ENCODE data around the gene SH3RF1. TPM values are rescaled to one million over a fixed set of nuclear protein-coding genes. Genes with fewer than 3 reads are reported as not detected.

SH3RF1 gene
- total RNA-seq, 1 donor from 2014 or later: 13.6 TPM

DNA sequence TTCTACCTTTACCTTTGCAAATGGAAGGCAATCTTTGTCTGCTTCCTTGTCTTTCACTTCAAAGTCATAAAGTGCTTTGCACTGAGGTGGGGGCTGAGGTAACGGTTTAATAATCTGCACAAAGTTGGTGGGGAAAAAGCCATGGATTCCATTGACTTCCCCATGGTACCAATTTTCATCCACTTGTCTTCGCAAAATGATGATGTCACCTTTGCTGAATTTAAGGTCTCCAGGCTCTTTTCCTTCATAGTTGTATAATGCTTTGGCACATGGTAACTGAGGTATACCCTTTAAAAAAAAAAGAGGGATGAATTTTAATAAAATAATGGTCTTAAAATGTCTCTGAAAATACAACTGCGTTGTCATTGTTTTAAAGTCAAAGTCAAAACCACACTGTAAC, 114.4 kb downstream of the SH3RF1 start:
- H3K9me3 ChIP-seq (ENCODE audit: control insufficient read depth in 3 of 3, low read length in 3 of 3): no peaks in the 10 kb centered on the region
- H3K4me1 ChIP-seq (ENCODE audit: control insufficient read depth in 3 of 3, insufficient read depth in 3 of 3, low read length in 3 of 3): peaks cover 0 to 5% (median 4%) of the 10 kb centered on the region in 3 donors
- no peak overlapping the region for H3K27ac ChIP-seq (ENCODE audit: low read depth, low read length)
- H3K27me3 ChIP-seq (ENCODE audit: control insufficient read depth in 3 of 3, insufficient read depth in 3 of 3, low read length in 3 of 3): no peaks in the 10 kb centered on the region
- H3K4me3 ChIP-seq (ENCODE audit: low read length in 3 of 3): no peak overlapping the region
- H3K9ac ChIP-seq (ENCODE audit: low read depth in 1 of 3, low read length in 3 of 3): no peak overlapping the region
- H3K36me3 ChIP-seq (ENCODE audit: control insufficient read depth in 3 of 3, insufficient read depth in 3 of 3, low read length in 3 of 3): peaks cover 0 to 2% (median 0%) of the 10 kb centered on the region in 3 donors

DNA sequence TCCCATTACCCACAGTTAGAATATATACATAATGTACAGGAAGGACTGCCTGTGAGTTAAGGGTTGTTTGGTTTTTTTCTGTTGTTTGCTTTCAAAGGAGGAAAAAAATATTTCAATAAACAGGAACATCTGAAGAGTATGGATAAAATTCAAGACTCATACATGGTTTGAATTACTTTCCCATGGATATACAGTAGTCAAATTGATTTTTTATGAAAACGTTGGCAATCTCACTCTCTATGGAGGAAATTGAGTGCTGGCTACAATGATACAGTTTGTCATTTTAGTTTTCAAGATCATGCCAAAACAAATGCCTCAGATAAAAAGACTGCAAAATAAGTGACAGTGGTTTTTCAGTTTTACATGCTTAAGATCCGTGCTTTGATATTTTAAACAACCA, 116.6 kb downstream of the SH3RF1 start:
- no peak overlapping the region for H3K27ac ChIP-seq (ENCODE audit: low read depth, low read length)
- no peaks in the 10 kb centered on the region for H3K4me1 ChIP-seq (ENCODE audit: control insufficient read depth in 3 of 3, insufficient read depth in 3 of 3, low read length in 3 of 3)
- no peaks in the 10 kb centered on the region for H3K27me3 ChIP-seq (ENCODE audit: control insufficient read depth in 3 of 3, insufficient read depth in 3 of 3, low read length in 3 of 3)
- no peak overlapping the region for H3K9ac ChIP-seq (ENCODE audit: low read depth in 1 of 3, low read length in 3 of 3)
- H3K4me3 ChIP-seq (ENCODE audit: low read length in 3 of 3): no peak overlapping the region
- H3K36me3 ChIP-seq (ENCODE audit: control insufficient read depth in 3 of 3, insufficient read depth in 3 of 3, low read length in 3 of 3): peaks cover 0 to 2% (median 2%) of the 10 kb centered on the region in 3 donors
- no peaks in the 10 kb centered on the region for H3K9me3 ChIP-seq (ENCODE audit: control insufficient read depth in 3 of 3, low read length in 3 of 3)

DNA sequence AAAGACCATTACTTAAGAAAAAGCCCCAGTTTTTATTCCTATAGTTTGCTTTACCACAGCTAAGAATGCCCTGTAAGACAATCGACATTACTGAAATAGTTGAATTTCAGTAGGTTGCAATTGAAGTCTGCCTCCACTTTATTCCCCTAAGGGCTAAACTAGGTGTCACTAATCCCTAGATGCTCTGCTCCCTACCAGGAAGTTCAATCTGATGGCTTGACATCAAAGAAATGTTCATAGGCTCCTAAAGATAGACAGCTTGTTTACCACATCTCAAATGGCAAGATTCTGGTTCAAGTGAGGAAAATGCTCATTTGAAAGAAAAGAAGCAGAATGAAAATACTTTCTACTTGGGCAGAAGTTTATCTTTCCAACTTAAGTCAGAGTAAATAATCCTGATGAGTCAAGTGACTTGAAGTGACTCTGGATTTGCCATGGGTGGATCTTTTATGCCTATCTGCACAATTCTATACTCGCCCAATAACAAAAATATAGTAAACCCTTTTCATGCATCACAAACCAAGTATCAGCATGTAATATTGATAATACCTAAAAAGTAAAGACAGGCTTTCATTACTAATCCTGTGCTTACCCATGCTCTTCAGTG, 117.2 kb downstream of the SH3RF1 start:
- H3K9ac ChIP-seq (ENCODE audit: low read depth in 1 of 3, low read length in 3 of 3): no peak overlapping the region
- H3K27me3 ChIP-seq (ENCODE audit: control insufficient read depth in 3 of 3, insufficient read depth in 3 of 3, low read length in 3 of 3): no peaks in the 10 kb centered on the region
- H3K4me3 ChIP-seq (ENCODE audit: low read length in 3 of 3): no peak overlapping the region
- H3K27ac ChIP-seq (ENCODE audit: low read depth, low read length): no peak overlapping the region
- no peaks in the 10 kb centered on the region for H3K9me3 ChIP-seq (ENCODE audit: control insufficient read depth in 3 of 3, low read length in 3 of 3)
- peaks cover 0 to 2% (median 2%) of the 10 kb centered on the region in 3 donors for H3K36me3 ChIP-seq (ENCODE audit: control insufficient read depth in 3 of 3, insufficient read depth in 3 of 3, low read length in 3 of 3)
- no peaks in the 10 kb centered on the region for H3K4me1 ChIP-seq (ENCODE audit: control insufficient read depth in 3 of 3, insufficient read depth in 3 of 3, low read length in 3 of 3)

DNA sequence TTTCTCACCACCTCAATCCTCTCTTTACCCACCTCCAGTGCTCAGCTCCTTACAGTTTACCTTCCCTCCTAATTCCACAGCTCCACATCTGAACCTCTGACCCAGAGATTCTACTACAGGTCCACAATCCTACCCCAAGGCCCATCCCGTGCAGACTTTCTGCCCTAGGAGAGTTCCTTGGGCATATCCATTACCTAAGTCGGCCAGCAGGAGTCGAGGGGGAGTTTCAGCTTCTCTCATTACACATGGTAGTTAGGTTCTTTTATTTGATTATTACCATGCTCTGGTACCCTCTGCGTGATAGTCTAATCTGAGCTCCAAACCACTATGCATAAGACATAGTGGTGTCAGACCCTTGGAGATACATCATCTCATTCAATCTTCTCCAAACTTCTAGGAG, 117.9 kb downstream of the SH3RF1 start:
- Histone ChIP-seq H3K4me3 (ENCODE audit: low read length in 3 of 3) (no peak overlapping the region), H3K27me3 (ENCODE audit: control insufficient read depth in 3 of 3, insufficient read depth in 3 of 3, low read length in 3 of 3) (no peaks in the 10 kb centered on the region), H3K9me3 (ENCODE audit: control insufficient read depth in 3 of 3, low read length in 3 of 3) (no peaks in the 10 kb centered on the region), H3K27ac (ENCODE audit: low read depth, low read length) (no peak overlapping the region), H3K36me3 (ENCODE audit: control insufficient read depth in 3 of 3, insufficient read depth in 3 of 3, low read length in 3 of 3) (peaks cover 0 to 2% (median 2%) of the 10 kb centered on the region in 3 donors), H3K9ac (ENCODE audit: low read depth in 1 of 3, low read length in 3 of 3) (no peak overlapping the region), H3K4me1 (ENCODE audit: control insufficient read depth in 3 of 3, insufficient read depth in 3 of 3, low read length in 3 of 3) (no peaks in the 10 kb centered on the region)

DNA sequence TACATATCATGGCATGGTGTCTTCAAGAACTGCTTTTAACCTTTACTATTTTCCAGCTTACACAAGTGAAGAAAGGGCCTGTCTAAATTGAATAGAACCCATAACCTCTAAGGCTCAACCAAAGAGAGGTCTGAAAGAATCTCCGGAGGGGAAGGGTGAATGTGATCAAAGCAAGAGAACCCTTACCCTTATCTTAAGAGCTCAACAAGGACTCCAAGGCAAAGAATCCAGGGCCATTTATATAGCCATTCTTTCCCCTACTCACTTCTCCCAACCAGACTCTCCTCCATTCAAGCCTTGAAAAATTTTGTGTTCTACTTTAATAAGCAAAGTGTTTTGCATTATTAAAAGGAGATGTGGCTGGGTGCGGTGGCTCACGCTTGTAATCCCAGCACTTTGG, 118.7 kb downstream of the SH3RF1 start:
- Histone ChIP-seq H3K27me3 (ENCODE audit: control insufficient read depth in 3 of 3, insufficient read depth in 3 of 3, low read length in 3 of 3) (no peaks in the 10 kb centered on the region), H3K4me3 (ENCODE audit: low read length in 3 of 3) (no peak overlapping the region), H3K36me3 (ENCODE audit: control insufficient read depth in 3 of 3, insufficient read depth in 3 of 3, low read length in 3 of 3) (peaks cover 0 to 2% (median 2%) of the 10 kb centered on the region in 3 donors), H3K27ac (ENCODE audit: low read depth, low read length) (no peak overlapping the region), H3K9ac (ENCODE audit: low read depth in 1 of 3, low read length in 3 of 3) (no peak overlapping the region), H3K4me1 (ENCODE audit: control insufficient read depth in 3 of 3, insufficient read depth in 3 of 3, low read length in 3 of 3) (no peaks in the 10 kb centered on the region), H3K9me3 (ENCODE audit: control insufficient read depth in 3 of 3, low read length in 3 of 3) (no peaks in the 10 kb centered on the region)

DNA sequence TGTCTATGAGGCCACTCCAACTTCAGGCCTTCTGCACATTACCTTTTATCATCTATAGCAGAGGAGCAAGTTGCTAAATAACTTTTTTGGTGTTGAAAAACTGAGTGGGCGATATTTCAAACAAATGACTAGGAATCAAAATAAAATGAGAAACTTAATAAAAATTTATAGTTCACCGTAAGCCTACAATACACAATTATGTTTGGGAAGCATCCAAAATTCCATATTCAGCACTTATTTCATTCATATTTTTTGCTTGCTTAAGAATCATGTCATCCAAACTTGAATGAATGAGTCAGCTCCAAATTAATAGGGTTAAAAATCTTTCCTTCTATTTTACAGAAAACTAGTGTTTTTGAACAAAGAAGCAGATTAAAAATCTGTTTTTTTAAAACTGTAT, 119.1 kb downstream of the SH3RF1 start:
- H3K4me1 ChIP-seq (ENCODE audit: control insufficient read depth in 3 of 3, insufficient read depth in 3 of 3, low read length in 3 of 3): no peaks in the 10 kb centered on the region
- no peaks in the 10 kb centered on the region for H3K27me3 ChIP-seq (ENCODE audit: control insufficient read depth in 3 of 3, insufficient read depth in 3 of 3, low read length in 3 of 3)
- H3K9ac ChIP-seq (ENCODE audit: low read depth in 1 of 3, low read length in 3 of 3): no peak overlapping the region
- H3K4me3 ChIP-seq (ENCODE audit: low read length in 3 of 3): no peak overlapping the region
- H3K27ac ChIP-seq (ENCODE audit: low read depth, low read length): no peak overlapping the region
- H3K36me3 ChIP-seq (ENCODE audit: control insufficient read depth in 3 of 3, insufficient read depth in 3 of 3, low read length in 3 of 3): peaks cover 0 to 2% (median 2%) of the 10 kb centered on the region in 3 donors
- no peaks in the 10 kb centered on the region for H3K9me3 ChIP-seq (ENCODE audit: control insufficient read depth in 3 of 3, low read length in 3 of 3)

DNA sequence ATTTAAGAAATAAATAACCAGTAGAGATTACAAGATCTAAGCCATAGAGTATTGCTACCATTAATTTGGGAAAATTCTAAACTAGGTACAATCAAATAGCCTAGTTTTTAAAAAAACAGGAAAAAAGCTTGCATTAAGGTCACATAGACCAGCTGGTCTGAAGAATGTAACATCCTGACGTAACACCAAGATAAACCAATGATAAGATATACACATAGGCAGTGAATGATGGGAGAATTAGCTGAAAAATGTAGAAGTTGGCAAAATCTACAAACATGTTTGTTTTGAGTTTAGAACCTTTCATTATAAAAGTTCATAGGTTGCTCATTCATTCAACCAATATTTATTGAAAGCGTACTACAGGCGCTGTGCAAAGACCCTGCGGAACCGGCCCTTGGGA, 120.0 kb downstream of the SH3RF1 start:
- Histone ChIP-seq H3K27ac (ENCODE audit: low read depth, low read length) (no peak overlapping the region), H3K9me3 (ENCODE audit: control insufficient read depth in 3 of 3, low read length in 3 of 3) (no peaks in the 10 kb centered on the region), H3K9ac (ENCODE audit: low read depth in 1 of 3, low read length in 3 of 3) (no peak overlapping the region), H3K36me3 (ENCODE audit: control insufficient read depth in 3 of 3, insufficient read depth in 3 of 3, low read length in 3 of 3) (peaks cover 0 to 2% (median 2%) of the 10 kb centered on the region in 3 donors), H3K4me3 (ENCODE audit: low read length in 3 of 3) (no peak overlapping the region), H3K27me3 (ENCODE audit: control insufficient read depth in 3 of 3, insufficient read depth in 3 of 3, low read length in 3 of 3) (no peaks in the 10 kb centered on the region), H3K4me1 (ENCODE audit: control insufficient read depth in 3 of 3, insufficient read depth in 3 of 3, low read length in 3 of 3) (no peaks in the 10 kb centered on the region)

DNA sequence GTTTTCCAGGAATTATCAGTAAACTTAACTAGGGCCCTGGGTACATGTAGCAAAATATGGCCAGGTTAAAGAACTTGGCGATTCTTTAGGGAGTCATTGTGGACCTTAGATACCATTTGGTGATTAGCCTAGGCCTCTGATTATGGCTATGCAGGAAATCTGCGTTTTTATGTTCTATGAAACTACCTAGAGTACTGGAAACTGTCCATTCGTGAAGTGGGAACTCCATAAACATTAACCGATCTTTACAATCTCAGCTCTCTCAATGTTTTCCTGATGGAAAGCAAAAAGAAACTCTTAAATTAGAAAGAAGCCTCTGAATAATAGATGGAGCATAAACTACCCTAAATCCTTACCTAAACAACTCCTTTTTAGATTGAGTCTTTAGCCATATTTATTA, 121.9 kb downstream of the SH3RF1 start:
- Histone ChIP-seq H3K27me3 (ENCODE audit: control insufficient read depth in 3 of 3, insufficient read depth in 3 of 3, low read length in 3 of 3) (no peaks in the 10 kb centered on the region), H3K9me3 (ENCODE audit: control insufficient read depth in 3 of 3, low read length in 3 of 3) (no peaks in the 10 kb centered on the region), H3K4me3 (ENCODE audit: low read length in 3 of 3) (no peak overlapping the region), H3K36me3 (ENCODE audit: control insufficient read depth in 3 of 3, insufficient read depth in 3 of 3, low read length in 3 of 3) (peaks cover 0 to 2% (median 2%) of the 10 kb centered on the region in 3 donors), H3K27ac (ENCODE audit: low read depth, low read length) (no peak overlapping the region), H3K4me1 (ENCODE audit: control insufficient read depth in 3 of 3, insufficient read depth in 3 of 3, low read length in 3 of 3) (no peaks in the 10 kb centered on the region), H3K9ac (ENCODE audit: low read depth in 1 of 3, low read length in 3 of 3) (no peak overlapping the region)

DNA sequence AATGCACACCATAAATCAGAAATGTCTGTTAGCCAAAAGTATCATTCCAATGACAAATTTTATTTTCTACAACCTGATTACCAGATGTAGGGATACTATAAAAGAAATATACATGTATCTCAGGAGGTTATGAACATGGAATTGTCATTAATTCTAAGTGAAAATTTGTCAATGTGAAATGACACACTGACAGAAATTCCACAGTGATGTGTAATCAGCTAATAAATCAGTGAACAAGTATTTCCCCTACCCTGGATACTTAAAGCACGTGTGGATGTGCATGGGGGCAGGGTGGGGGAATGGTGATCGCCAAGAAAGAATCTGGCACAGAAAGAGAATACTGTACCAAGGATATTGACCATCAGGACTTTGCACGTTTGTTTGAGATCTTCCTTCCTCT, 123.6 kb downstream of the SH3RF1 start:
- no peak overlapping the region for H3K9ac ChIP-seq (ENCODE audit: low read depth in 1 of 3, low read length in 3 of 3)
- H3K9me3 ChIP-seq (ENCODE audit: control insufficient read depth in 3 of 3, low read length in 3 of 3): no peaks in the 10 kb centered on the region
- H3K4me1 ChIP-seq (ENCODE audit: control insufficient read depth in 3 of 3, insufficient read depth in 3 of 3, low read length in 3 of 3): no peaks in the 10 kb centered on the region
- H3K27ac ChIP-seq (ENCODE audit: low read depth, low read length): no peak overlapping the region
- no peak overlapping the region for H3K4me3 ChIP-seq (ENCODE audit: low read length in 3 of 3)
- no peaks in the 10 kb centered on the region for H3K27me3 ChIP-seq (ENCODE audit: control insufficient read depth in 3 of 3, insufficient read depth in 3 of 3, low read length in 3 of 3)
- H3K36me3 ChIP-seq (ENCODE audit: control insufficient read depth in 3 of 3, insufficient read depth in 3 of 3, low read length in 3 of 3): peaks cover 0 to 2% (median 0%) of the 10 kb centered on the region in 3 donors

DNA sequence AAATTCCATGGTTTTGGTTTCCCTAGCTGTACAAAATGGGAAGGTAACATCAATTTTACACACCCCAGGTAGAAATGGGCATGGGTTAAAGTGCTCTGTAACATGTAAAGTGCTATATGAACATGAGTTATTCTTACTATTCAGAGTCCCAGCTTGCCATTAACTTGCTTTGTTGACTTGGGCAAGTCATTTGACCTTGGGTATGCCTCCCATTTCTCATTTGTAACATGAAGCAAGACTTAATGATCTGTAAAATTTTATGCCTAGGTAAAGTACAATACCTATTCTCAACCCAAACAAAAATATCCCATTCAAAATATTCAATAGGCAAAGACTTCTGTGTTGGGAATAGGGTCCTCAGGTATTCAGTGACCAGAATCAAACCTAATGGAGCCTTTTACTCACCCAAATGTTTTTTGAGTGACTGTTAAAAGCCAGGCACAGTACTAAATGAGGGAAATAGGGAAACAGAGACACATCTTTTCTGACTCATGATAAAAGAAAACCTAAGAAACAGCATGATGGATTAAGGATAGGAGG, 126.6 kb downstream of the SH3RF1 start:
- Histone ChIP-seq H3K36me3 (ENCODE audit: control insufficient read depth in 3 of 3, insufficient read depth in 3 of 3, low read length in 3 of 3) (no peaks in the 10 kb centered on the region), H3K9ac (ENCODE audit: low read depth in 1 of 3, low read length in 3 of 3) (no peak overlapping the region), H3K4me1 (ENCODE audit: control insufficient read depth in 3 of 3, insufficient read depth in 3 of 3, low read length in 3 of 3) (no peaks in the 10 kb centered on the region), H3K27ac (ENCODE audit: low read depth, low read length) (no peak overlapping the region), H3K27me3 (ENCODE audit: control insufficient read depth in 3 of 3, insufficient read depth in 3 of 3, low read length in 3 of 3) (no peaks in the 10 kb centered on the region), H3K9me3 (ENCODE audit: control insufficient read depth in 3 of 3, low read length in 3 of 3) (no peaks in the 10 kb centered on the region), H3K4me3 (ENCODE audit: low read length in 3 of 3) (no peak overlapping the region)

Data from skeletal muscle tissue (tissue), 4 donors.